GM12891 (cell line): ENCODE results near the gene RGS21.

ENCODE experiments used
- POLR2A ChIP-seq: IDR thresholded peaks from 2 replicates; pipeline ENCODE4 v1.6.1; 2011; ENCODE audit warnings: low read depth, low read length, control low read depth
- POLR2AphosphoS5 ChIP-seq: IDR thresholded peaks from 2 replicates; pipeline ENCODE4 v1.6.1; 2011; ENCODE audit warnings: low read depth, low read length, control low read depth
- POU2F2 ChIP-seq: IDR thresholded peaks from 2 replicates; pipeline ENCODE4 v1.6.1; 2011; ENCODE audit warnings: low read depth, mild to moderate bottlenecking, control low read depth, low read length, moderate library complexity
- SPI1 ChIP-seq: IDR thresholded peaks from 2 replicates; pipeline ENCODE4 v1.6.1; 2011; ENCODE audit warnings: low read depth, low read length, control low read depth
- TAF1 ChIP-seq: IDR thresholded peaks from 2 replicates; pipeline ENCODE4 v1.6.1; 2011; ENCODE audit warnings: low read depth, low read length, control low read depth

DNA sequence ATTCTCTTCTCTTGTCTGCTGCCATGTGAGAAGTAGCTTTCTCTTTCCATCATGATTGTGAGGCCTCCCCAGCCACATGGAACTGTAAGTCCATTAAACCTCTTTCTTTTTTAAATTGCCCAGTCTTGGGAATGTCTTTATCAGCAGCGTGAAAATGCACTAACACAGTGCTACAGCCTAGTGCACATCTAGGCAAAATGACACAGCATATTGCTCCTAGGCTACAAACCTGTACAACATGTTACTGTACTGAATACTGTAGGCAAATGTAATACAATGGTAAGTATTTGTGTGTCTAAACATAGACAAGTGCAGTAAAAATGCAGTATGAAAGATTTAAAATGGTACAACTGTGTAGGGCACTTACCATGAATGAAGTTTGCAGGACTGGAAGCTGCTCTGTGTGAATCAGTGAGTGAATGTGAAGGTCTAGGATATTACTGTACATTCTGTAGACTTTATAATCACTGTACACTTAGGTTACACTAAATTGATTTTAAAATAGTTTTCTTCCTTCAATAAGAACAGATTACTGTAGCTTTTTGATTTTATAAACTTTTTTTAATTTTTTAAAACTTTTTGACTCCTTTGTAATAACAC is 69.4 kb downstream of the RGS21 start:
- no peak for TF ChIP-seq POLR2A
- TF ChIP-seq TAF1, result no peak
- TF ChIP-seq POLR2AphosphoS5, result no peak
- no peak for TF ChIP-seq SPI1
- TF ChIP-seq POU2F2, result no peak
